Stomach (tissue), 9 donors: ENCODE measurements around the gene NTM. TPM values are rescaled to one million over a fixed set of nuclear protein-coding genes. Genes with fewer than 3 reads are reported as not detected.
A peak's percentile ranks its signal among the peaks of the same experiment; 100 is the strongest.
"Not testable (repeated sequence)": the region's sequence is repeated elsewhere in the genome, so short reads cannot be mapped to it uniquely, and the experiment has no call there.

Experiments used
- DNase-seq, 2 donors: peaks; one replicate each; pipeline versions ENCODE4 v3.0.0 to v3.0.0-alpha.2; 2013 to 2019
- H3K27ac ChIP-seq, 5 donors: fragments of 200-600 bp in 4 of 5; sonication (generic) in 4 of 5; one replicate each; pipeline ENCODE4 v1.5.1; 2013 to 2019; ENCODE audit warnings: mild to moderate bottlenecking in 1 of 5, moderate library complexity in 1 of 5
- H3K27me3 ChIP-seq, 3 donors: fragments of 200-600 bp; sonication (generic); one replicate each; pipeline ENCODE4 v1.5.1; 2017 to 2019; ENCODE audit warnings: mixed run types in 1 of 3
- H3K36me3 ChIP-seq, 4 donors: fragments of 200-600 bp; sonication (generic); 1 replicate in 3 of 4; 2 replicates in 1 of 4; pipeline ENCODE4 v1.5.1; 2016 to 2019
- H3K4me1 ChIP-seq, 4 donors: fragments of 200-600 bp; sonication (generic); one replicate each; pipeline ENCODE4 v1.5.1; 2016 to 2019
- H3K4me3 ChIP-seq, 4 donors: fragments of 200-600 bp; sonication (generic) in 3 of 4; one replicate each; pipeline ENCODE4 v1.5.1; 2016 to 2019; ENCODE audit warnings: mild to moderate bottlenecking in 1 of 4
- H3K9me3 ChIP-seq, 4 donors: fragments of 200-600 bp; sonication (generic); one replicate each; pipeline ENCODE4 v1.5.1; 2016 to 2019
- EP300 ChIP-seq: sonication (generic); formaldehyde crosslinking; IDR thresholded peaks from one replicate; pipeline ENCODE4 v1.6.1; 2017; ENCODE audit warnings: antibody characterized with exemption
- POLR2A ChIP-seq, 4 donors: fragments of 450-650 bp; IDR thresholded peaks; one replicate each; pipeline ENCODE4 v1.6.1; 2016; ENCODE audit warnings: antibody characterized with exemption in 4 of 4, control low read depth in 2 of 4, mild to moderate bottlenecking in 1 of 4, moderate library complexity in 1 of 4
- POLR2AphosphoS5 ChIP-seq, 3 donors: sonication (generic); formaldehyde crosslinking; IDR thresholded peaks; one replicate each; pipeline ENCODE4 v1.6.1; 2016; ENCODE audit warnings: antibody characterized with exemption in 3 of 3
- WGBS, 5 donors: extraction: QIAGEN DNeasy Blood & Tissue Kit in 3 of 5; methylation state at CpG; one replicate each; pipeline versions ENCODE4 v1.1.5 to v1.1.7; 2013 to 2018; 5-methylcytosine and 5-hydroxymethylcytosine counted together
- intact Hi-C: fragments of 100-400 bp; cut with DNase I; formaldehyde crosslinking; loops from one replicate; pipeline ENCODE4 v1.15.1; 2023; ENCODE audit warnings: low total_unique reads
- polyA plus RNA-seq, 3 donors: library from polyadenylated mRNA; stranded (reverse); fragments of 200-250 nt; gene quantifications; one replicate each; pipeline ENCODE4 v1.2.3, GENCODE V29; 2013
- total RNA-seq, 5 donors: library from RNA; depleted of rRNA; stranded (reverse); fragments of >200 nt; gene quantifications; one replicate each; pipeline versions ENCODE4 v1.1.0 to v1.2.3, GENCODE V29; 2014 to 2016
- TF ChIP-seq, protein P1 (sequence below), 7 experiments: fragments of 450-650 bp in 4 of 7; fragments of 200-600 bp in 3 of 7; sonication (generic) in 3 of 7; IDR thresholded peaks; one replicate each; pipeline ENCODE4 v1.5.1; 2016 to 2019; ENCODE audit warnings: antibody characterized with exemption in 7 of 7, control low read depth in 2 of 7, mild to moderate bottlenecking in 1 of 7
- donor health status: healthy with polysubstance abuse.
- donor health status: Bipolar disorder and iron deficiency.
- donor health status: healthy.

Gene NTM
- total and polyA plus RNA-seq, 8 donors, result 0.50 to 8.4 (median 1.3) TPM; not detected in 3

DNA sequence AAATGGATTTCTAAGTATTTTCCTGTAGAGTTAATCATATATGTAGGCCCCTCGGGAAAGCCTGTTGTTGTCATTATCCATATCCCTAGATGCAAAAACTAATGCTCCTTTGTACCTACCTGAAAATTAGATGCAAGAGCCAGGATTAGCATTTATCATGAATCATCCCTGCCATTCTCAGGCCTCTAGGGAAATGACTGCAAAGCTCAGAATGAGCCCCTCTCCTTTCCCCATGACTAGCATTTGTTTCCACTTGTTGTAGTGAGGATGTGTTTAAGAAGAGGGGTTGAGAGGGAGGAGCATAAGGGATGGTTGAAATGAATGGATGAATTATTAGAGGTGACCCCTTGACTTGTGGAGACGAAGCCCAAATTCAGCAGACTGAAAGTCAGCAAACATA lies 537.9 kb downstream of the NTM start:
- Histone ChIP-seq H3K27ac (no peak overlapping the region), H3K9me3 (no peaks in the 10 kb centered on the region), H3K36me3 (no peaks in the 10 kb centered on the region), H3K27me3 (peaks cover 4 to 85% (median 25%) of the 10 kb centered on the region in 3 donors), H3K4me3 (no peak overlapping the region), H3K4me1 (peaks cover 0 to 11% (median 8%) of the 10 kb centered on the region in 4 donors)
- 43 to 62% (median 45%) methylated on average over 2 of the region's 2 CpGs for WGBS, 5 donors
- DNase-seq, result no peak
- intact Hi-C loops, result no loop called here
- TF ChIP-seq EP300 (no peak), POLR2A (IDR thresholded peaks at IDR 0.05) (no peak), POLR2AphosphoS5 (IDR thresholded peaks at IDR 0.05) (no peak)
- TF ChIP-seq, protein P1, sequence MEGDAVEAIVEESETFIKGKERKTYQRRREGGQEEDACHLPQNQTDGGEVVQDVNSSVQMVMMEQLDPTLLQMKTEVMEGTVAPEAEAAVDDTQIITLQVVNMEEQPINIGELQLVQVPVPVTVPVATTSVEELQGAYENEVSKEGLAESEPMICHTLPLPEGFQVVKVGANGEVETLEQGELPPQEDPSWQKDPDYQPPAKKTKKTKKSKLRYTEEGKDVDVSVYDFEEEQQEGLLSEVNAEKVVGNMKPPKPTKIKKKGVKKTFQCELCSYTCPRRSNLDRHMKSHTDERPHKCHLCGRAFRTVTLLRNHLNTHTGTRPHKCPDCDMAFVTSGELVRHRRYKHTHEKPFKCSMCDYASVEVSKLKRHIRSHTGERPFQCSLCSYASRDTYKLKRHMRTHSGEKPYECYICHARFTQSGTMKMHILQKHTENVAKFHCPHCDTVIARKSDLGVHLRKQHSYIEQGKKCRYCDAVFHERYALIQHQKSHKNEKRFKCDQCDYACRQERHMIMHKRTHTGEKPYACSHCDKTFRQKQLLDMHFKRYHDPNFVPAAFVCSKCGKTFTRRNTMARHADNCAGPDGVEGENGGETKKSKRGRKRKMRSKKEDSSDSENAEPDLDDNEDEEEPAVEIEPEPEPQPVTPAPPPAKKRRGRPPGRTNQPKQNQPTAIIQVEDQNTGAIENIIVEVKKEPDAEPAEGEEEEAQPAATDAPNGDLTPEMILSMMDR (IDR thresholded peaks at IDR 0.05), result no peak

DNA sequence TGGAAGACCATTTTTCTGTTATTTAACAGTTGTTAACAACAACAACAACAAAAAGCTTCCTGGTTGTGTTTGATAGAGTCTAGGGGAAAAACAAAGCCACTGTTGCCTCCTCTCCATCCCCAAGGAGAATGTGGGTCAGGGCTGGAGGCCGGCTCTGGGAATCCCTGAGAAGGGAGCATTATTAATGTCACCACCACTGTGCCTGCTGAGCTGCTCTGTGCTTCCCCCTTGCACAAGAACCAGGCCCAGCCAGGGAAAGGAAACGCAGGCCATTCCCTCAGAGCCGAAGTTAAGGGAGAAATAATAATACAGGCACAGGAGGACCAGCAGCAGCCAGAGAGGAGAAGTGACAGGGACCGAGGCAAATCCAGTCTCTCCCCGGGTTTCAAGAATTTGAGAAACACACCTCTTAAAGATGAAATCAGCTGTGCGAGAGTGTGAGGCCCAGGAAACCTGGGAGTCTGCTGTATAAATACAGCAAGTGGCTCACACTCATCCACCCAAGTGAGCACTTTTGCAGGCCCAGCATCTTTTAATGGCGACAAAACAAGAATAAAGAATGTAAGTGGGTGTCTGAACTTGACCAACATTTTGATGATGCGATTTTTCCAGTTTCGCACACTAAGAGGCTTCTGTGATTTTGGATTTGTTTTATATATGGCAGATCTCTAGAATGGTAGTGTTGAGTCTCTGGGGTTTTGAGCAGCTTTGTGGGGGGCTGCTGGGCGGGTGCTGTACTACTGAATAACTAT lies 539.2 kb downstream of the NTM start:
- no peak overlapping the region for H3K4me3 ChIP-seq
- TF ChIP-seq POLR2AphosphoS5 (IDR thresholded peaks at IDR 0.05) (no peak), POLR2A (IDR thresholded peaks at IDR 0.05) (no peak), EP300 (no peak)
- TF ChIP-seq, protein P1 (IDR thresholded peaks at IDR 0.05), result no peak
- DNase-seq, result no peak
- 63 to 71% (median 68%) methylated on average over 10 of the region's 10 CpGs for WGBS, 5 donors
- peaks cover 4 to 95% (median 25%) of the 10 kb centered on the region in 3 donors for H3K27me3 ChIP-seq
- no peak overlapping the region for H3K27ac ChIP-seq
- intact Hi-C loops, result no loop called here
- H3K4me1 ChIP-seq, result peaks cover 0 to 11% (median 8%) of the 10 kb centered on the region in 4 donors
- no peaks in the 10 kb centered on the region for H3K9me3 ChIP-seq
- H3K36me3 ChIP-seq, result no peaks in the 10 kb centered on the region

DNA sequence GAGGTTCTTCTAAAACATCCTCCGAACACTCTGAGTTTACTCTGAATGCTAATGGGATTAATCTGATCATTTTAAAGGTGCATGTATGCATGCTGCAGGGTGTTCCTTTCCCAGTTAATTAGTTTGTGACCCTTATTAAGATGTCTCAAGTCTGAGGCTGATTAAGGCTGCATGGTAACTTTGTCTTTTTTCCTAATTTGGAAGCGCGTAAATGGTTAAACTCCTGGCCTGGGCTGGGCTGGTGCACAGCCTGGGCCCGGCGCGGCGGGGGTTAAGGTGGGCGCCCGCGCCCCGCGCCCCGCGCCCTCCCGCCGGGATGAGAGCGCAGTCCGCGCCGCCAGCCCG lies 539.7 kb downstream of the NTM start:
- WGBS, 5 donors, result 6 to 36% (median 11%) methylated on average over 3 to 21 of the region's 21 CpGs
- intact Hi-C loops, result no loop called here
- Histone ChIP-seq H3K27ac (no peak overlapping the region), H3K27me3 (peaks cover 4 to 89% (median 25%) of the 10 kb centered on the region in 3 donors), H3K9me3 (no peaks in the 10 kb centered on the region), H3K4me1 (peaks cover 0 to 11% (median 8%) of the 10 kb centered on the region in 4 donors), H3K36me3 (no peaks in the 10 kb centered on the region), H3K4me3 (peak overlapping the region in 3 of 4 donors; percentile 21 to 38 (median 23))
- no peak for TF ChIP-seq EP300
- no peak for TF ChIP-seq POLR2A (IDR thresholded peaks at IDR 0.05)
- no peak for TF ChIP-seq POLR2AphosphoS5 (IDR thresholded peaks at IDR 0.05)
- TF ChIP-seq, protein P1 (IDR thresholded peaks at IDR 0.05), result no peak
- no peak for DNase-seq

DNA sequence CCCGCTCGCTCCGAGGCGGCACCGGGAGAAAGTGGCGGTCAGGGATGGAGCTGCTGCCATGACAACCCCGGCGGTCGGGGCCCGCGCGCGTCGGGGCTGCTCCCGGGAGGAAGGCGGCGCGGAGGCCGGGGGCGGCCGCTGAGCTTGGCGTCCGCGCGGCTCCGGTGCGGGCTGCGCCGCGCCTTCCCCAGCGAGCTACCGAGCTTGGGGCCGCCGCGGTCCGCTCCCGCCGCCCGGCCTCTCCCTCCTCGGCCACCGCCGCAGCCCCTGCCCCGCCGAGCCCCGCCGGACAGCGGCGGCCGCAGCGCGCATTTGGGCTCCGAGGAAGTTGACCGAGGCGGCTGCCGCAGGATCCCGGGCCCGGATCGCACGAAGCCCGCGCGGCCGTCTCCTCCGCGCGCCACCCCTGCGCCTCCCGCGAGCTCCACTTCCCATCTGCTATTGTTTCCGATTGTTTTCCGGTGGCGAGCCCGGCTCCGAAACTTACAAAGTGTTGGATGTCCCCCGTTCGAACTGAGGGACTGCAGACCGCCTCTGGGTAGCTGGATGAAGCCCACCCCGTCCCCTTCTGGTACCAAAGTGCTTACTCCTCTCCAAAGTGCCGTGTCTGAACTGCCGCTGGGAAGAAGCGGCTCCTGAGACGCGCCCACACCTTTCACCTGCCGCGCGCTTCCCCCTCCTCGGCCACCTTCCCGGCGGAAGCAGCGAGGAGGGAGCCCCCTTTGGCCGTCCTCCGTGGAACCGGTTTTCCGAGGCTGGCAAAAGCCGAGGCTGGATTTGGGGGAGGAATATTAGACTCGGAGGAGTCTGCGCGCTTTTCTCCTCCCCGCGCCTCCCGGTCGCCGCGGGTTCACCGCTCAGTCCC lies 540.3 kb downstream of the NTM start:
- 0 to 5% (median 3%) methylated on average over 27 to 105 of the region's 105 CpGs for WGBS, 5 donors
- Histone ChIP-seq H3K4me3 (peak overlapping the region; percentile 21 to 38 (median 30)), H3K4me1 (peaks cover 0 to 11% (median 8%) of the 10 kb centered on the region in 4 donors), H3K27me3 (peaks cover 4 to 85% (median 25%) of the 10 kb centered on the region in 3 donors), H3K27ac (no peak overlapping the region), H3K36me3 (no peaks in the 10 kb centered on the region), H3K9me3 (no peaks in the 10 kb centered on the region)
- TF ChIP-seq, protein P1 (IDR thresholded peaks at IDR 0.05), result no peak
- no peak for TF ChIP-seq EP300
- TF ChIP-seq POLR2AphosphoS5 (IDR thresholded peaks at IDR 0.05), result no peak
- no peak for TF ChIP-seq POLR2A (IDR thresholded peaks at IDR 0.05)
- intact Hi-C loops, result no loop called here
- peak in 1 of 2 donors; percentile 64 for DNase-seq

DNA sequence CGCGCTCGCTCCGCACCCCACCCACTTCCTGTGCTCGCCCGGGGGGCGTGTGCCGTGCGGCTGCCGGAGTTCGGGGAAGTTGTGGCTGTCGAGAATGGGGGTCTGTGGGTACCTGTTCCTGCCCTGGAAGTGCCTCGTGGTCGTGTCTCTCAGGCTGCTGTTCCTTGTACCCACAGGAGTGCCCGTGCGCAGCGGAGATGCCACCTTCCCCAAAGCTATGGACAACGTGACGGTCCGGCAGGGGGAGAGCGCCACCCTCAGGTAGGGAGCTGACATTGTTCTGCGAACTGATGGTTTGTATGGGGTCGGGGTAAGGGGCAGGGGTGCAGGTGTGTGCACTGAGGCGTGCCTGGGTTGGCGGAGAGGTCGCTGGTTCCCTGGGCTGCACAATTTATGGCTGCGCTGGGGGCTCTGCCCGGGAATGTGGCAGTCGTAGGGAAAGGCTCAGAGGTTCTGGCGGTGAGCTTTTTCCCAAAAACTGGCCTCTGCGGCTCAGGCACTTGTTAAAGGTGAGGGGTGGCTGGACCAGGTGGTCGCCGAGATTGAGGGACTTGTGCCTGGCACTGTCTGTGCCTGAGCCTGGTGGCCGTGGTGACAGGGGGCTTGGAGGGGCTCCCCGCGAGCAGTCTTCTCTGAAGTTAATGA lies 541.1 kb downstream of the NTM start:
- intact Hi-C loops, DNase-seq, H3K9me3 ChIP-seq, H3K36me3 ChIP-seq, H3K27ac ChIP-seq: not testable (repeated sequence)
- WGBS, 5 donors, result 15 to 30% (median 17%) methylated on average over 17 to 33 of the region's 36 CpGs
- Histone ChIP-seq H3K27me3 (peaks cover 4 to 79% (median 25%) of the 10 kb centered on the region in 3 donors), H3K4me1 (peaks cover 0 to 11% (median 8%) of the 10 kb centered on the region in 4 donors), H3K4me3 (peak overlapping the region in 3 of 4 donors; percentile 23 to 38 (median 37))
